Liver (tissue), 9 donors: ENCODE results near the gene EFCAB11. TPM values are rescaled to one million over a fixed set of nuclear protein-coding genes. Genes with fewer than 3 reads are reported as not detected.
"Not testable (repeated sequence)": the region's sequence is repeated elsewhere in the genome, so short reads cannot be mapped to it uniquely, and the experiment has no call there.

Experiments
- DNase-seq: peaks from one replicate; pipeline ENCODE4 v3.0.0-alpha.2; 2017; ENCODE audit warnings: low spot score
- H3K27ac ChIP-seq, 2 donors: one replicate each; pipeline ENCODE4 v1.7.0; 2013; ENCODE audit warnings: inconsistent platforms in 2 of 2, low read length in 2 of 2, control low read depth in 1 of 2, low read depth in 1 of 2, mild to moderate bottlenecking in 1 of 2
- H3K27me3 ChIP-seq, 4 donors: one replicate each; pipeline versions ENCODE4 v1.6.1 to v1.7.0; 2013; ENCODE audit warnings: low read length in 3 of 4, inconsistent platforms in 1 of 4, mild to moderate bottlenecking in 1 of 4, moderate library complexity in 1 of 4; ENCODE audit not compliant: control insufficient read depth in 4 of 4, insufficient read depth in 4 of 4
- H3K36me3 ChIP-seq, 4 donors: one replicate each; pipeline versions ENCODE4 v1.6.1 to v1.7.0; 2013; ENCODE audit warnings: low read length in 3 of 4, mild to moderate bottlenecking in 3 of 4, low read depth in 1 of 4, moderate library complexity in 1 of 4; ENCODE audit not compliant: control insufficient read depth in 4 of 4, insufficient read depth in 3 of 4
- H3K4me1 ChIP-seq, 4 donors: one replicate each; pipeline versions ENCODE4 v1.6.1 to v1.7.0; 2013; ENCODE audit warnings: low read length in 3 of 4, mild to moderate bottlenecking in 3 of 4, moderate library complexity in 1 of 4; ENCODE audit not compliant: control insufficient read depth in 4 of 4, insufficient read depth in 4 of 4
- H3K4me3 ChIP-seq, 3 donors: one replicate each; pipeline versions ENCODE4 v1.6.1 to v1.7.0; 2013; ENCODE audit warnings: low read length in 3 of 3, control low read depth in 1 of 3, low read depth in 1 of 3, mild to moderate bottlenecking in 1 of 3
- H3K9ac ChIP-seq, 2 donors: one replicate each; pipeline ENCODE4 v1.7.0; 2013; ENCODE audit warnings: low read length in 2 of 2, mild to moderate bottlenecking in 2 of 2, moderate library complexity in 2 of 2, control low read depth in 1 of 2, low read depth in 1 of 2
- H3K9me3 ChIP-seq, 4 donors: one replicate each; pipeline versions ENCODE4 v1.6.1 to v1.7.0; 2013; ENCODE audit warnings: low read length in 3 of 4; ENCODE audit not compliant: control insufficient read depth in 4 of 4
- EGR1 ChIP-seq, 2 donors: IDR thresholded peaks; 2 replicates each; pipeline ENCODE4 v1.6.1; 2016 to 2018; ENCODE audit warnings: antibody characterized with exemption in 2 of 2, low read depth in 2 of 2
- FOXA1 ChIP-seq: IDR thresholded peaks from 2 replicates; pipeline ENCODE4 v1.6.1; 2016; ENCODE audit warnings: antibody characterized with exemption
- FOXA2 ChIP-seq: IDR thresholded peaks from 2 replicates; pipeline ENCODE4 v1.6.1; 2016; ENCODE audit warnings: antibody characterized with exemption
- GABPA ChIP-seq, 2 donors: IDR thresholded peaks in 1 of 2; conservative IDR thresholded peaks in 1 of 2; 2 replicates each; pipeline ENCODE4 v1.6.1; 2016; ENCODE audit warnings: antibody characterized with exemption in 2 of 2, mild to moderate bottlenecking in 1 of 2, moderate library complexity in 1 of 2
- HNF4A ChIP-seq, 2 donors: conservative IDR thresholded peaks; 2 replicates each; pipeline ENCODE4 v1.6.1; 2016; ENCODE audit warnings: antibody characterized with exemption in 2 of 2, mild to moderate bottlenecking in 2 of 2
- HNF4G ChIP-seq: IDR thresholded peaks from 2 replicates; pipeline ENCODE4 v1.6.1; 2016; ENCODE audit warnings: antibody characterized with exemption
- JUND ChIP-seq, 2 donors: IDR thresholded peaks; 2 replicates each; pipeline ENCODE4 v1.6.1; 2016; ENCODE audit warnings: antibody characterized with exemption in 2 of 2
- NR2F2 ChIP-seq: IDR thresholded peaks from 2 replicates; pipeline ENCODE4 v1.6.1; 2016; ENCODE audit warnings: antibody characterized with exemption
- RXRA ChIP-seq, 2 donors: IDR thresholded peaks; 2 replicates each; pipeline ENCODE4 v1.6.1; 2017 to 2018; ENCODE audit warnings: antibody characterized with exemption in 2 of 2, mild to moderate bottlenecking in 1 of 2
- SP1 ChIP-seq: IDR thresholded peaks from 2 replicates; pipeline ENCODE4 v1.6.1; 2018; ENCODE audit warnings: antibody characterized with exemption, mild to moderate bottlenecking
- YY1 ChIP-seq: IDR thresholded peaks from 2 replicates; pipeline ENCODE4 v1.6.1; 2016; ENCODE audit warnings: antibody characterized with exemption, mild to moderate bottlenecking
- WGBS: extraction: QIAGEN DNeasy Blood & Tissue Kit; methylation state at CpG from one replicate; pipeline ENCODE4 v1.1.7; 2013; 5-methylcytosine and 5-hydroxymethylcytosine counted together
- polyA plus RNA-seq, 2 donors: library from polyadenylated mRNA; stranded (reverse) in 1 of 2; unstranded in 1 of 2; fragments of 200-250 nt in 1 of 2; fragments of >200 nt in 1 of 2; fragmentation: Nextera tagmentation in 1 of 2; extraction: Ambion mirVana in 1 of 2; gene quantifications; one replicate each; pipeline versions ENCODE4 v1.2.1 to v1.2.3, GENCODE V29; 2013 to 2015
- total RNA-seq, 2 donors: library from RNA; depleted of rRNA; stranded (reverse); fragments of >200 nt; gene quantifications; one replicate each; pipeline ENCODE4 v1.2.3, GENCODE V29; 2014
- TF ChIP-seq, protein P1 (sequence below): IDR thresholded peaks from 2 replicates; pipeline ENCODE4 v1.6.1; 2016; ENCODE audit warnings: antibody characterized with exemption
- TF ChIP-seq, protein P2 (sequence below): IDR thresholded peaks from 2 replicates; pipeline ENCODE4 v1.6.1; 2016; ENCODE audit warnings: antibody characterized with exemption
- TF ChIP-seq, protein P3 (sequence below): IDR thresholded peaks from 2 replicates; pipeline ENCODE4 v1.6.1; 2016; ENCODE audit warnings: antibody characterized with exemption, mild to moderate bottlenecking
- donor health status: healthy.
- donor health status: healthy.
- donor health status: healthy.
- donor health status: healthy.
- donor health status: healthy.

EFCAB11 gene
- total and polyA plus RNA-seq, 4 donors = 2.1 to 4.7 (median 3.4) TPM

GRCh38 chr14:89881839-89882238, 72.7 kb downstream of the EFCAB11 start:
- H3K9me3 ChIP-seq = no peaks in the 10 kb centered on the region
- H3K9ac ChIP-seq = no peak overlapping the region
- H3K4me1 ChIP-seq = no peaks in the 10 kb centered on the region
- H3K4me3 ChIP-seq = no peak overlapping the region
- no peak overlapping the region for H3K27ac ChIP-seq
- H3K27me3 ChIP-seq = no peaks in the 10 kb centered on the region
- H3K36me3 ChIP-seq = no peaks in the 10 kb centered on the region
- no peak for DNase-seq
- TF ChIP-seq FOXA1 (no peak), NR2F2 (no peak), HNF4A (conservative IDR thresholded peaks at IDR 0.05) (no peak), EGR1 (IDR thresholded peaks at IDR 0.05; ENCODE audit: low read depth in 2 of 2) (no peak), SP1 (no peak), RXRA (IDR thresholded peaks at IDR 0.05) (no peak), GABPA (IDR thresholded peaks at IDR 0.05 in 1 of 2, conservative IDR thresholded peaks at IDR 0.05 in 1 of 2) (no peak), HNF4G (no peak), FOXA2 (no peak), YY1 (no peak)
- TF ChIP-seq, protein P1, sequence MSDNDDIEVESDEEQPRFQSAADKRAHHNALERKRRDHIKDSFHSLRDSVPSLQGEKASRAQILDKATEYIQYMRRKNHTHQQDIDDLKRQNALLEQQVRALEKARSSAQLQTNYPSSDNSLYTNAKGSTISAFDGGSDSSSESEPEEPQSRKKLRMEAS = no peak
- TF ChIP-seq, protein P2, sequence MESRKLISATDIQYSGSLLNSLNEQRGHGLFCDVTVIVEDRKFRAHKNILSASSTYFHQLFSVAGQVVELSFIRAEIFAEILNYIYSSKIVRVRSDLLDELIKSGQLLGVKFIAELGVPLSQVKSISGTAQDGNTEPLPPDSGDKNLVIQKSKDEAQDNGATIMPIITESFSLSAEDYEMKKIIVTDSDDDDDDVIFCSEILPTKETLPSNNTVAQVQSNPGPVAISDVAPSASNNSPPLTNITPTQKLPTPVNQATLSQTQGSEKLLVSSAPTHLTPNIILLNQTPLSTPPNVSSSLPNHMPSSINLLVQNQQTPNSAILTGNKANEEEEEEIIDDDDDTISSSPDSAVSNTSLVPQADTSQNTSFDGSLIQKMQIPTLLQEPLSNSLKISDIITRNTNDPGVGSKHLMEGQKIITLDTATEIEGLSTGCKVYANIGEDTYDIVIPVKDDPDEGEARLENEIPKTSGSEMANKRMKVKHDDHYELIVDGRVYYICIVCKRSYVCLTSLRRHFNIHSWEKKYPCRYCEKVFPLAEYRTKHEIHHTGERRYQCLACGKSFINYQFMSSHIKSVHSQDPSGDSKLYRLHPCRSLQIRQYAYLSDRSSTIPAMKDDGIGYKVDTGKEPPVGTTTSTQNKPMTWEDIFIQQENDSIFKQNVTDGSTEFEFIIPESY = no peak
- TF ChIP-seq, protein P3, sequence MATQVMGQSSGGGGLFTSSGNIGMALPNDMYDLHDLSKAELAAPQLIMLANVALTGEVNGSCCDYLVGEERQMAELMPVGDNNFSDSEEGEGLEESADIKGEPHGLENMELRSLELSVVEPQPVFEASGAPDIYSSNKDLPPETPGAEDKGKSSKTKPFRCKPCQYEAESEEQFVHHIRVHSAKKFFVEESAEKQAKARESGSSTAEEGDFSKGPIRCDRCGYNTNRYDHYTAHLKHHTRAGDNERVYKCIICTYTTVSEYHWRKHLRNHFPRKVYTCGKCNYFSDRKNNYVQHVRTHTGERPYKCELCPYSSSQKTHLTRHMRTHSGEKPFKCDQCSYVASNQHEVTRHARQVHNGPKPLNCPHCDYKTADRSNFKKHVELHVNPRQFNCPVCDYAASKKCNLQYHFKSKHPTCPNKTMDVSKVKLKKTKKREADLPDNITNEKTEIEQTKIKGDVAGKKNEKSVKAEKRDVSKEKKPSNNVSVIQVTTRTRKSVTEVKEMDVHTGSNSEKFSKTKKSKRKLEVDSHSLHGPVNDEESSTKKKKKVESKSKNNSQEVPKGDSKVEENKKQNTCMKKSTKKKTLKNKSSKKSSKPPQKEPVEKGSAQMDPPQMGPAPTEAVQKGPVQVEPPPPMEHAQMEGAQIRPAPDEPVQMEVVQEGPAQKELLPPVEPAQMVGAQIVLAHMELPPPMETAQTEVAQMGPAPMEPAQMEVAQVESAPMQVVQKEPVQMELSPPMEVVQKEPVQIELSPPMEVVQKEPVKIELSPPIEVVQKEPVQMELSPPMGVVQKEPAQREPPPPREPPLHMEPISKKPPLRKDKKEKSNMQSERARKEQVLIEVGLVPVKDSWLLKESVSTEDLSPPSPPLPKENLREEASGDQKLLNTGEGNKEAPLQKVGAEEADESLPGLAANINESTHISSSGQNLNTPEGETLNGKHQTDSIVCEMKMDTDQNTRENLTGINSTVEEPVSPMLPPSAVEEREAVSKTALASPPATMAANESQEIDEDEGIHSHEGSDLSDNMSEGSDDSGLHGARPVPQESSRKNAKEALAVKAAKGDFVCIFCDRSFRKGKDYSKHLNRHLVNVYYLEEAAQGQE = no peak
- WGBS = 97% methylated on average over 1 of the region's 1 CpG

DNA sequence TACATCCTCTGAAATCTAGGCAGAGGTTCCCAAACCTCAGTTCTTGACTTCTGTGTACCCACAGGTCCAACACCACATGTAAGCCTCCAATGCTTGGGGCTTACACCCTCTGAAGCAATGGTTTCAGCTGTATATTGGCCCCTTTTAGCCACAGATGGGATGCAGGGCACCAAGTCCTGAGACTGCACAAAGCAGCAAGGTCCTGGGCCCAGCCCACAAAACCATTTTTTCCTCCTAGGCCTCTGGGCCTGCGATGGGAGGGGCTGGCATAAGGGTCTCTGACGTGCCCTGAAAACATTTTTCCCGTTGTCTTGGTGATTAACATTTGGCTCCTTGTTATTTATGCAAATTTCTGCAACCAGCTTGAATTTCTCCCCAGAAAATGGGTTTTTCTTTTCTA, 80.4 kb downstream of the EFCAB11 start:
- not testable (repeated sequence) for H3K27ac ChIP-seq, H3K9me3 ChIP-seq, H3K9ac ChIP-seq, H3K36me3 ChIP-seq, H3K4me1 ChIP-seq, DNase-seq, H3K27me3 ChIP-seq, H3K4me3 ChIP-seq
- WGBS = 96% methylated on average over 3 of the region's 3 CpGs

- Histone ChIP-seq H3K9me3 (peaks cover 0 to 4% (median 2%) of the 10 kb centered on the region in 4 donors), H3K9ac (no peak overlapping the region), H3K4me1 (peaks cover 0 to 5% (median 1%) of the 10 kb centered on the region in 4 donors), H3K4me3 (no peak overlapping the region), H3K27ac (no peak overlapping the region), H3K27me3 (no peaks in the 10 kb centered on the region), H3K36me3 (no peaks in the 10 kb centered on the region)
- no peak for TF ChIP-seq JUND (IDR thresholded peaks at IDR 0.05)
- TF ChIP-seq NR2F2 = no peak
- WGBS = 96% methylated on average over 2 of the region's 2 CpGs
- DNase-seq = no peak
Measured at GRCh38 chr14:89870316-89870715, 84.2 kb downstream of the EFCAB11 start.
